ENCODE results near the gene CLASP1.

The CLASP1 gene

GRCh38 chr2:121649149-121649595 lies at the start of gene CLASP1:
Gene CLASP1 (minus strand): TSS chr2:121649462. CDS start chr2:121605895, 43,567 bp downstream.
- TF ChIP-seq CTCF (IDR thresholded peaks at IDR 0.05; ENCODE audit: insufficient read depth, low read length, missing control alignments), result no peak
- no peak for DNase-seq (ENCODE audit: low read depth, low spot score)
- POLR2A ChIA-PET, result interaction anchor here (0.6 to 4.8 kb wide), 5 partner anchors 14 to 118 kb away, joined by 3 to 55 read pairs (median 3); partner anchors contain the start of genes RNU4ATAC and TSN
- peak within 1 kb of the TSS; percentile 88 for H3K4me3 ChIP-seq (ENCODE audit: low read depth, low read length)
- CTCF ChIA-PET, result interaction anchor here (0.6 to 1.2 kb wide), 2 partner anchors 54 to 73 kb away, joined by 3 to 4 read pairs; no protein-coding TSS in a partner anchor

- DNase-seq (ENCODE audit: low read depth, low spot score), result no peak
- CTCF ChIA-PET, result interaction anchor here (1.0 to 1.8 kb wide), 2 partner anchors 9 to 150 kb away, joined by 3 to 9 read pairs; no protein-coding TSS in a partner anchor
- H3K4me3 ChIP-seq (ENCODE audit: low read depth, low read length), result no peak overlapping the region
- POLR2A ChIA-PET, result interaction anchor here (0.7 to 1.4 kb wide), 2 partner anchors 48 to 168 kb away, joined by 3 to 7 read pairs; partner anchors contain the start of gene RNU4ATAC
- TF ChIP-seq CTCF (IDR thresholded peaks at IDR 0.05; ENCODE audit: insufficient read depth, low read length, missing control alignments), result no peak
Measured at GRCh38 chr2:121698318-121698930, 49.2 kb upstream of the CLASP1 start.

- POLR2A ChIA-PET, result no interaction called here
- TF ChIP-seq CTCF (IDR thresholded peaks at IDR 0.05; ENCODE audit: insufficient read depth, low read length, missing control alignments), result no peak
- DNase-seq (ENCODE audit: low read depth, low spot score), result no peak
- CTCF ChIA-PET, result no interaction called here
- H3K4me3 ChIP-seq (ENCODE audit: low read depth, low read length), result no peak overlapping the region
Measured at GRCh38 chr2:121697108-121697631, 47.9 kb upstream of the CLASP1 start.

GRCh38 chr2:121696410-121696930 lies 47.2 kb upstream of the CLASP1 start:
- CTCF ChIA-PET, result no interaction called here

GRCh38 chr2:121695171-121695451 lies 45.8 kb upstream of the CLASP1 start:
- POLR2A ChIA-PET, result no interaction called here

More at GRCh38 chr2:121696410-121696930, 47.2 kb upstream of the CLASP1 start:
- no peak for TF ChIP-seq CTCF (IDR thresholded peaks at IDR 0.05; ENCODE audit: insufficient read depth, low read length, missing control alignments)
- DNase-seq (ENCODE audit: low read depth, low spot score), result no peak
- H3K4me3 ChIP-seq (ENCODE audit: low read depth, low read length), result no peak overlapping the region
- POLR2A ChIA-PET, result interaction anchor here (1.5 kb wide), 1 partner anchor 166 kb away, joined by 3 read pairs; the partner anchor contains the start of gene RNU4ATAC

More at GRCh38 chr2:121695171-121695451, 45.8 kb upstream of the CLASP1 start:
- no peak for TF ChIP-seq CTCF (IDR thresholded peaks at IDR 0.05; ENCODE audit: insufficient read depth, low read length, missing control alignments)
- no peak overlapping the region for H3K4me3 ChIP-seq (ENCODE audit: low read depth, low read length)
- no peak for DNase-seq (ENCODE audit: low read depth, low spot score)
- CTCF ChIA-PET, result no interaction called here
